ENCODE measurements around the gene DMPK. TPM values are rescaled to one million over a fixed set of nuclear protein-coding genes. Genes with fewer than 3 reads are reported as not detected.

DMPK gene
- total and polyA plus RNA-seq, 2 experiments from 2014 or later: 9.8 to 24.0 TPM

DNA sequence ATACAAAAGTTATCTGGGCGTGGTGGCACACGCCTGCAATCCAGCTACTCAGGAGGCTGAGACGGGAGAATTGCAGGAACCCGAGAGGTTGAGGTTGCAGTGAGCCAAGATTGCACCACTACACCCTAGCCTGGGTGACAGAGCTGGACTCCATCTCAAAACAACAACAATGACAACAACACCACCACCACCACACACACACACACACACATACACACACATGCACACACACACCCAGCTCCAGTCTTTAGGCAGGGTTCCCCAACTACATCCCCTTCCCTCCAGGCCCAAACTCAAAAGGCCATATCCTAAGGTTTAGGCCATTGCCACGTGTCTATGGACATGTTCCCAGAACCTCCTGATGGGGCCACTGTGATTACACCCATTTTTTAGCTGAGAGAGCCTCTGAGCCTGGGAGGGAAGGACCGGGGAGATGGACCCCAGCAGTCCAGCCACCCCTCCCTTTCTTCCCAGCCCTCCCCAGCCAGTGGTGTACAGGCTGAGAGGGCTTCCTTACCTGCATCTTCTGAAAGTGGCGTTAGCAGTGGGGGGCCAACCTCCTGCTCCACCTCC, 19.4 kb upstream of the DMPK start (continued):
- TF ChIP-seq, protein P1, sequence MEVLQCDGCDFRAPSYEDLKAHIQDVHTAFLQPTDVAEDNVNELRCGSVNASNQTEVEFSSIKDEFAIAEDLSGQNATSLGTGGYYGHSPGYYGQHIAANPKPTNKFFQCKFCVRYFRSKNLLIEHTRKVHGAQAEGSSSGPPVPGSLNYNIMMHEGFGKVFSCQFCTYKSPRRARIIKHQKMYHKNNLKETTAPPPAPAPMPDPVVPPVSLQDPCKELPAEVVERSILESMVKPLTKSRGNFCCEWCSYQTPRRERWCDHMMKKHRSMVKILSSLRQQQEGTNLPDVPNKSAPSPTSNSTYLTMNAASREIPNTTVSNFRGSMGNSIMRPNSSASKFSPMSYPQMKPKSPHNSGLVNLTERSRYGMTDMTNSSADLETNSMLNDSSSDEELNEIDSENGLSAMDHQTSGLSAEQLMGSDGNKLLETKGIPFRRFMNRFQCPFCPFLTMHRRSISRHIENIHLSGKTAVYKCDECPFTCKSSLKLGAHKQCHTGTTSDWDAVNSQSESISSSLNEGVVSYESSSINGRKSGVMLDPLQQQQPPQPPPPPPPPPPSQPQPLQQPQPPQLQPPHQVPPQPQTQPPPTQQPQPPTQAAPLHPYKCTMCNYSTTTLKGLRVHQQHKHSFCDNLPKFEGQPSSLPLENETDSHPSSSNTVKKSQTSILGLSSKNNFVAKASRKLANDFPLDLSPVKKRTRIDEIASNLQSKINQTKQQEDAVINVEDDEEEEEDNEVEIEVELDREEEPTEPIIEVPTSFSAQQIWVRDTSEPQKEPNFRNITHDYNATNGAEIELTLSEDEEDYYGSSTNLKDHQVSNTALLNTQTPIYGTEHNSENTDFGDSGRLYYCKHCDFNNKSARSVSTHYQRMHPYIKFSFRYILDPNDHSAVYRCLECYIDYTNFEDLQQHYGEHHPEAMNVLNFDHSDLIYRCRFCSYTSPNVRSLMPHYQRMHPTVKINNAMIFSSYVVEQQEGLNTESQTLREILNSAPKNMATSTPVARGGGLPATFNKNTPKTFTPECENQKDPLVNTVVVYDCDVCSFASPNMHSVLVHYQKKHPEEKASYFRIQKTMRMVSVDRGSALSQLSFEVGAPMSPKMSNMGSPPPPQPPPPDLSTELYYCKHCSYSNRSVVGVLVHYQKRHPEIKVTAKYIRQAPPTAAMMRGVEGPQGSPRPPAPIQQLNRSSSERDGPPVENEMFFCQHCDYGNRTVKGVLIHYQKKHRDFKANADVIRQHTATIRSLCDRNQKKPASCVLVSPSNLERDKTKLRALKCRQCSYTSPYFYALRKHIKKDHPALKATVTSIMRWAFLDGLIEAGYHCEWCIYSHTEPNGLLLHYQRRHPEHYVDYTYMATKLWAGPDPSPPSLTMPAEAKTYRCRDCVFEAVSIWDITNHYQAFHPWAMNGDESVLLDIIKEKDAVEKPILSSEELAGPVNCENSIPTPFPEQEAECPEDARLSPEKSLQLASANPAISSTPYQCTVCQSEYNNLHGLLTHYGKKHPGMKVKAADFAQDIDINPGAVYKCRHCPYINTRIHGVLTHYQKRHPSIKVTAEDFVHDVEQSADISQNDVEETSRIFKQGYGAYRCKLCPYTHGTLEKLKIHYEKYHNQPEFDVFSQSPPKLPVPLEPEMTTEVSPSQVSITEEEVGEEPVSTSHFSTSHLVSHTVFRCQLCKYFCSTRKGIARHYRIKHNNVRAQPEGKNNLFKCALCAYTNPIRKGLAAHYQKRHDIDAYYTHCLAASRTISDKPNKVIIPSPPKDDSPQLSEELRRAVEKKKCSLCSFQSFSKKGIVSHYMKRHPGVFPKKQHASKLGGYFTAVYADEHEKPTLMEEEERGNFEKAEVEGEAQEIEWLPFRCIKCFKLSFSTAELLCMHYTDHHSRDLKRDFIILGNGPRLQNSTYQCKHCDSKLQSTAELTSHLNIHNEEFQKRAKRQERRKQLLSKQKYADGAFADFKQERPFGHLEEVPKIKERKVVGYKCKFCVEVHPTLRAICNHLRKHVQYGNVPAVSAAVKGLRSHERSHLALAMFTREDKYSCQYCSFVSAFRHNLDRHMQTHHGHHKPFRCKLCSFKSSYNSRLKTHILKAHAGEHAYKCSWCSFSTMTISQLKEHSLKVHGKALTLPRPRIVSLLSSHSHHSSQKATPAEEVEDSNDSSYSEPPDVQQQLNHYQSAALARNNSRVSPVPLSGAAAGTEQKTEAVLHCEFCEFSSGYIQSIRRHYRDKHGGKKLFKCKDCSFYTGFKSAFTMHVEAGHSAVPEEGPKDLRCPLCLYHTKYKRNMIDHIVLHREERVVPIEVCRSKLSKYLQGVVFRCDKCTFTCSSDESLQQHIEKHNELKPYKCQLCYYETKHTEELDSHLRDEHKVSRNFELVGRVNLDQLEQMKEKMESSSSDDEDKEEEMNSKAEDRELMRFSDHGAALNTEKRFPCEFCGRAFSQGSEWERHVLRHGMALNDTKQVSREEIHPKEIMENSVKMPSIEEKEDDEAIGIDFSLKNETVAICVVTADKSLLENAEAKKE (CRISPR knock-in tag; IDR thresholded peaks at IDR 0.05): no peak

DNA sequence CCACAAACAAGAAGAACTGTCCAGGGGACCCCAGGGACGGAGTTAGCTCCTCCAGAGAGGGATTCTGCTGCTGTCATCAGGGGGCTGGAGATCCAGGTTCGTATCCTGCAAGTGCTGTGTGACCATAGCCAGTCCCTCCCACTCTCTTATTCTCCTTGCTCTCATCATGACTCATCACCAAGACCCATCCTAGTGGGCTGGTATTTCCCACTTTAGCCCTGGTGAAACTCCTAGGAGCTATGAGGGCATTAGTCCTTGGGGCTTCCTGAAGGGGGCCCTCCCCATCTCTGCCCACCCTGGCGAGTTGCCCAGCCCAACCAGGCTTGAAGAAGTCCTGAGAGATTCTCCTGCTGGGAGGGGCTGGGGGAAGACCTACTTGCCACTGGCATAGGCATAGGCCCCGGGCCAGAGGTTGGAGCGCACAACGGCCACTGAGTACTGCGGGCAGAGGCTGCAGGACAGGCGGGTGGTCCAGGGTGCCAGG, 17.8 kb upstream of the DMPK start:
- no peaks in the 10 kb centered on the region; the same call in 2 of the 3 replicates for H3K9me3 Mint-ChIP-seq
- H3K36me3 Mint-ChIP-seq (ENCODE audit: low read depth): no peaks in the 10 kb centered on the region
- Histone ChIP-seq H3K27ac (ENCODE audit: low read depth) (no peak overlapping the region), H3F3A (replicated peaks; ENCODE audit: low read depth) (no peaks in the 10 kb centered on the region), H3K36me3 (ENCODE audit: insufficient read depth) (no peaks in the 10 kb centered on the region), H2AFZ (no peak overlapping the region), H3K79me2 (replicated peaks; ENCODE audit: insufficient read depth) (no peaks in the 10 kb centered on the region), H3K4me3 (no peak overlapping the region), H3K9me2 (ENCODE audit: insufficient read depth) (no peaks in the 10 kb centered on the region), H3K4me2 (no peak overlapping the region), H3K4me1 (ENCODE audit: insufficient read depth) (no peaks in the 10 kb centered on the region), H4K20me1 (replicated peaks; ENCODE audit: insufficient read depth) (no peaks in the 10 kb centered on the region), H3K27me3 (ENCODE audit: insufficient read depth) (no peaks in the 10 kb centered on the region)
- no peak overlapping the region for H3K4me3 Mint-ChIP-seq
- H3K4me1 Mint-ChIP-seq: peaks cover 11% of the 10 kb centered on the region
- ATAC-seq: no peak
- DNase-seq (ENCODE audit: low spot score): no peak
- peaks cover 17% of the 10 kb centered on the region for H3K27me3 Mint-ChIP-seq (ENCODE audit: insufficient read depth, low read depth, poor library complexity)
- H3K27ac Mint-ChIP-seq: no peak overlapping the region
- no peak for TF ChIP-seq JUNB (IDR thresholded peaks at IDR 0.05; ENCODE audit: unreplicated experiment)
- TF ChIP-seq, protein P1 (CRISPR knock-in tag; IDR thresholded peaks at IDR 0.05): no peak
- TF ChIP-seq STAT1 (IDR thresholded peaks at IDR 0.05; ENCODE audit: unreplicated experiment): no peak
- TF ChIP-seq NANOG (IDR thresholded peaks at IDR 0.05; ENCODE audit: borderline replicate concordance): no peak
- TF ChIP-seq, protein P2, sequence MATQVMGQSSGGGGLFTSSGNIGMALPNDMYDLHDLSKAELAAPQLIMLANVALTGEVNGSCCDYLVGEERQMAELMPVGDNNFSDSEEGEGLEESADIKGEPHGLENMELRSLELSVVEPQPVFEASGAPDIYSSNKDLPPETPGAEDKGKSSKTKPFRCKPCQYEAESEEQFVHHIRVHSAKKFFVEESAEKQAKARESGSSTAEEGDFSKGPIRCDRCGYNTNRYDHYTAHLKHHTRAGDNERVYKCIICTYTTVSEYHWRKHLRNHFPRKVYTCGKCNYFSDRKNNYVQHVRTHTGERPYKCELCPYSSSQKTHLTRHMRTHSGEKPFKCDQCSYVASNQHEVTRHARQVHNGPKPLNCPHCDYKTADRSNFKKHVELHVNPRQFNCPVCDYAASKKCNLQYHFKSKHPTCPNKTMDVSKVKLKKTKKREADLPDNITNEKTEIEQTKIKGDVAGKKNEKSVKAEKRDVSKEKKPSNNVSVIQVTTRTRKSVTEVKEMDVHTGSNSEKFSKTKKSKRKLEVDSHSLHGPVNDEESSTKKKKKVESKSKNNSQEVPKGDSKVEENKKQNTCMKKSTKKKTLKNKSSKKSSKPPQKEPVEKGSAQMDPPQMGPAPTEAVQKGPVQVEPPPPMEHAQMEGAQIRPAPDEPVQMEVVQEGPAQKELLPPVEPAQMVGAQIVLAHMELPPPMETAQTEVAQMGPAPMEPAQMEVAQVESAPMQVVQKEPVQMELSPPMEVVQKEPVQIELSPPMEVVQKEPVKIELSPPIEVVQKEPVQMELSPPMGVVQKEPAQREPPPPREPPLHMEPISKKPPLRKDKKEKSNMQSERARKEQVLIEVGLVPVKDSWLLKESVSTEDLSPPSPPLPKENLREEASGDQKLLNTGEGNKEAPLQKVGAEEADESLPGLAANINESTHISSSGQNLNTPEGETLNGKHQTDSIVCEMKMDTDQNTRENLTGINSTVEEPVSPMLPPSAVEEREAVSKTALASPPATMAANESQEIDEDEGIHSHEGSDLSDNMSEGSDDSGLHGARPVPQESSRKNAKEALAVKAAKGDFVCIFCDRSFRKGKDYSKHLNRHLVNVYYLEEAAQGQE (IDR thresholded peaks at IDR 0.05; ENCODE audit: unreplicated experiment): no peak

Measured in GM23338 (cell line).